KBM-7 (cell line): ENCODE results near the gene GPX2.

Source experiments
- DNase-seq: peaks from one replicate; pipeline ENCODE4 v3.0.0-alpha.2; 2015
- in situ Hi-C: fragments of 300-500 bp; cut with MboI; formaldehyde crosslinking; loops from 2 replicates; pipeline ENCODE4 v1.14.3; 2020; ENCODE audit warnings: low sequenced_read_pairs, low pct_unique_long_range_greater_than_20kb, mixed read lengths

Gene GPX2

GRCh38 chr14:64965356-64966000 lies 22.9 kb upstream of the GPX2 start:
- in situ Hi-C loops: no loop called here
- no peak for DNase-seq

DNA sequence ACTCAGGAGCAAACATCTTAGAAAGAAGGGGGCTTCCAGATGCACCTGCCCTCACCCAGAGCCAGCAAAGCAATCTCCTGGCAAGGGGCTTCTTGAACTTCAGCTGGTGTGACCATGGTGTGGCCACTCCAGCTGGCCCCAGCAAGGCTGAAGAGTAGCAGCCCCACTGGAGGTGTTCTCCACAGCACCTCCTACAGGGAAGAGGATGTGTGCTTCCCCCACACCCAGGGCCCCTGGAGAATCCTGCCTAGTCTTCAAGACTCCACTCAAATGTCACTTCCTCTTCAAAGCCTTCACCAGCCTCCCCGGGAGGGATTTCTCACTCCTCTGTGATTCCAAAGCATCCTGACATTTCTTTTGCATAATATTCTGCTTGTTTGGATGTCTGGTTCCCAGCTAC lies 21.1 kb upstream of the GPX2 start:
- in situ Hi-C loops: no loop called here
- peak; percentile 40 for DNase-seq

GRCh38 chr14:64960762-64961276 lies 18.3 kb upstream of the GPX2 start:
- peak; percentile 28 for DNase-seq

DNA sequence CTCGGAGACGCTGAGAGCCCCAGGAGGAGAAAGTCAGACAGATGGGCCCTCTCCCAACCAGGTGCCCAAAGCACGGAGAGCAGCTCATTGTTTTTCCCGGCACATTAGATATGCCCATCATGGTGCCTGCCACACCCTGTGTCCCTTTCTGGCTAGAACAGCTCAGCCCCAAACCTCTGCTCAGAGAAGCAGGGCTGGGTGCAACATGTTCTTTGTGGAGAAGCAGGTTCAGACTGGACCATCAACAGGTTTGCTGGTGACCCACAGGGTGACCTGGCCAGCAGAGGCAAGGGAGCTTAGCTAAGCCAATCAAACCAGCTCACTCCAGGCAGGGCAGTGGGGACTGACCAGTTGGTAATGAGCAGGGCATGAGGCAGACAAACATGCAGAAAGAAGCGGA lies 16.2 kb upstream of the GPX2 start:
- DNase-seq: no peak
- in situ Hi-C loops: no loop called here

More at GRCh38 chr14:64960762-64961276, 18.3 kb upstream of the GPX2 start:
- in situ Hi-C loops: no loop called here

GRCh38 chr14:64958201-64958600 lies 15.7 kb upstream of the GPX2 start:
- DNase-seq: no peak
- in situ Hi-C loops: no loop called here

- in situ Hi-C loops: no loop called here
- DNase-seq: no peak
These were observed 14.3 kb upstream of the GPX2 start for GRCh38 chr14:64956697-64957406.

- no peak for DNase-seq
- in situ Hi-C loops: no loop called here
These were observed 12.8 kb upstream of the GPX2 start for GRCh38 chr14:64955297-64955696.

DNA sequence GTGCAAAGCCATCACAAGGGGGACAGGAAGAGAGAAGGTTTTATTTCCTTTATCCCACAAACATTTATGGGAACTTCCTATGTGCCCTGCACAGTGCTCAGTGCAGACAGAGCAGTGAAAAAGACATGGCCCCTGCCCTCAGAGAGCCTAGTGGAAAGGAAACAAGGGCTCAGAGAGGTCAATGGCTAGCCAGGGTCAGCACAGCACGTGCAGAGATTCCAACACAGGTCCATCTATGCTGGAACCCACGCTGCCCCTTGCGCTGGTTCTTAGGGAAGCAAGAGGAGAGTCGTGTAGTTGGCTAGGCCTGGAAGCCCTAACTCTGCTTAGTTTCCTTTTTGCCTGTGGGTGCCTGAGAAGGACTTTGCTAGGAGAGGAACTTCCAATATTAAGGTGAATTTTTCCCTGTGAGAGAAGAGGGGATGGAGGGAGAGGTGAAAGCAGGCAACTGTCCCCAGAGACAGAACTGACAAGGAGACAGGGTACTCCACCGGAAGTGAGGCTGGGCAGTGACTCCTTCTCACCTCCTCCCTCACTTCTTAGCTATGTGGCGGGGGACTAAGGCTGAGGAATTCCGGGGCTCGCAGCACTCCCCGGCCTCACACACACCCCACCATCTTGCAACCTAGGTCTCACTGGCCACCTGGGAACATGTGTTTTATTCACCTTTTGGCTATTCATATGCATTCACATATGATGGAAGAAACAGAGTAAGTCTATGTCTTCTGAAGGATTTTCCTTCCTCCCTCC lies 12.1 kb upstream of the GPX2 start:
- in situ Hi-C loops: no loop called here
- no peak for DNase-seq

DNA sequence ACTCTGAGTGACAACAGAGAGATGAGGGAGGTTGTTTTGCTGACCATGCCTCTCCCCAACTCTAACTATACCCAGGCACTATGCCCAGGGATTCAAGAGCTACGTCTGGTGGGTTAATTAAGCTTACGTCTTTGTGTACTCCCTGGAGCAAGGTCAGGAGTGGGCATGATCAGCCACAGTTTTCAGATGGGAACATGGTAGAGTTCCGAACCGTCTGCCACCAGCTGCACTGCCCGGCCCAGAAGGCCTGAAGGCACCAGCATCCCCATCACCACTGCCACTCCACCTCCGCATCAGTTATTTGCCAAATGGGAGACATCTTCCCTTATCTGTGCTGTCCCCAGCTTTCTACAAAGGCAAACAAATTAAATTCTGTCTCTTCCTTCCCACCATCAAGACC lies 11.1 kb upstream of the GPX2 start:
- in situ Hi-C loops: no loop called here
- DNase-seq: no peak

GRCh38 chr14:64953310-64953654 lies 10.7 kb upstream of the GPX2 start:
- in situ Hi-C loops: no loop called here

DNA sequence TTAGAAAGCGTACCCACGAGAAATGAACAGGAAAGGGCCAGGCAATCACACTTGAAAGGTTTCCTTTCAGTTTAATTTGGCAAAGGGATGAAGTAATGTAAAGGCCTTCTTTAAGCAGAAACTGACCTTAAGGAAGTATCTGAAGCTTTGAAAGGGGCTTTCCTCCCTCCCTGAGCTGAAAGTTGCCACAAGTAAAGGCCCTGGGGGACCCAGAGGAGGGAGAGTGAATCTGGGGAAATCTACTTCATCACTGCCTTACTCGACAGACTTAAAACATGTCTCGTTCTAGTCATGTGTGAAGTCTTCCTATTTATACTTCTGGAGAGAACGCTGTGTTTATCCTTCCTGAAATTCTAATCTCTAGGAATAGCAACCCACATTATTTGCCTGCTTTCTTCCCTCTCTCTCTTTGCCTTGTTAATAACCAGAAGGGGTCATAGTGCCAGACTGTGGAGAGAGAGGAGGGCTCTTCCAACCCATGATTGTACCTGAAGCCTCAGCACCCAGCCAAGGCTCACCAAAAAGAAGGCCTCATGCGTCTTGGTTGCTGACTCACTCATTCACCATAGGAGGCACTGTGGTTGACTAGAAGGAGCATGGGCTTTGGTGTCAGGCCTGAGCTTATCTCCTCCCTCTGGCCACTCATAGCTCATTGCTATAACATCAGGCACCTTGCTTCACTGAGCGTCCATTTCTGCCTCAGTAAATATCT lies 10.2 kb upstream of the GPX2 start:
- in situ Hi-C loops: no loop called here
- no peak for DNase-seq

More at GRCh38 chr14:64953310-64953654, 10.7 kb upstream of the GPX2 start:
- DNase-seq: no peak

- in situ Hi-C loops: no loop called here
- DNase-seq: no peak
These were observed 9.2 kb upstream of the GPX2 start for GRCh38 chr14:64951724-64952123.

GRCh38 chr14:64951291-64951690 lies 8.7 kb upstream of the GPX2 start:
- no peak for DNase-seq
- in situ Hi-C loops: no loop called here

DNA sequence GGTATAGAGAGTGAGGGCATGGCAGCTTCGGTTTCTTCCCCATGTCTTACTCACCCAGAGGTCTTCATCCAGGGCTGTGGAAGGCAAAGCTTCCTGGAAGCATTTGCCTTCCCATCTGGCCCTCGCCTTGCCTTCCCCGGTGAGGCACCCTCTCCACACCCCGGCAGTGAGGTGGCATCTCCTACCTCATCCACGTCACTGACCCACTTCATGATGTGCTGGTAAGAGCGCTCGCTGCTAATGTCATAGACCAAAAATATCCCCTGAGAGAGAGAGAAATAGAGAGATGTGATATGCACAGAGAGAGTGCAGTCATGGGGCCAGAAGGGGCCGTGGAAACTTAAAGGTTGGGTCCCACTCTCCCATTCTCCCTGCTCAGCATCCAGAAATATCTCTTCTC lies 8.3 kb upstream of the GPX2 start:
- in situ Hi-C loops: no loop called here
- no peak for DNase-seq

DNA sequence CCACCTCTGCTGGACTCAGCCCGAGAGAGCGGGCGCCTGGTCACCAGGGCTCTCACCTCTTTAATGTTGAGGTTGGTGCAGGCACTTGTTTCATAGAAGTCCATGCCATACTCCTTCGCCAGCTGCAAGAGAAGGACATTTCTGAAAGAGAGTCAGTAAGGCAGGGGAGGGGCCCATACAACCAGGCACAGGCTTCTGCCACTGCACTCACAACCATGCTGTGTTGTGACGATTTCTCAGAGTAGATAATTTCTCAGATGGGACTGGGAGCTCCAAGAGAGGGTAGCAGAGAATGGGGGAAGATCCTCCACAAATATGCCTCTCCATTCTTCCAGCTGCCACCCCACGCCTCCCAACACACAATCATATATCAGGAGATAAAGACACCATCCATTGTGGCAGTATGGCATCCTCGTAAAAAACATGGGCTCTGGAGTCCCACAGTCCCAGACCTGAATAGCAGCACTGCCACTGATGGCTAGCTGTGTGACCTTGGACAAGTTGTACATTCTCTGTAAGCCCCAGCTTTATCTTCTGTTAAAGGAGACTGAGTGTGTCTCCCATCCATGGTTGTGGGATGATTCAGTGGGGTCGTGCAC lies 6.2 kb upstream of the GPX2 start:
- in situ Hi-C loops: no loop called here
- DNase-seq: no peak

GRCh38 chr14:64947710-64948611 lies 5.4 kb upstream of the GPX2 start:
- in situ Hi-C loops: no loop called here
- no peak for DNase-seq

DNA sequence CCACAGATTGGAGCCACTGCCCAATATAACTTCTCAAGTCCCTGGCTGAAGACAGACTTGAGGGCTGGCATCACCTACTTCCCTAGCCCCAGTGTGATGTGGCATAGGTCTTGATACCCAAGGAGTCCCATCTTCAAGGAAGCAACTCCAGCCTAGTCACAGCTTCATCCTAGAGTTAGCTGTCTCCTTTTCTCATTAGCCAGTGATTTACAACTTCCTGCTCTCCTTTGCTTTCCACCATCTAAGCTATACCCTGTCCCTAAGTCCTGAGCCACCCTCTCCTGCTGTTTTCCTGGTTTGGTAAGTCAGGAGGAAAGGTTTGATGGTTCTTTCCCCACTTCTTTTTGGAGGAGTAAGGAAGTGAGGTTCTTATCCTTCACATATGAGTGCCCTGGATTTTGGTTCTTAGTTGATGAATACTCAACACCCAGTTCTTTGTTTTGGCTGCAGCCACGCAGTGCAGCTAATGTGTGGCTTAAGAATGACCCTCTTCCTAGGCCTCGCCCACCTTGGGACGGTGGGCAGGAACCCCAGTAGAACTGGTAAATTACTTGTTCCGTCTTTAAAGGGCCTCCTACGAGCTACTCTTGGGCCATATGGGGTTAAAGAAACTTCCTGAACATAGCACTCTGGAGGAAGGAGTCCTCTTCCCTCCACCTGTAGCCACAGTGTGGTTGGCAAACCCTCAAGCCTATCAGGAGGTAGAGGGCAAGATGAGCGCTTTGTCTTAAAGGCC lies 3.9 kb upstream of the GPX2 start:
- in situ Hi-C loops: no loop called here

More for the DNA sequence above, 3.9 kb upstream of the GPX2 start:
- no peak for DNase-seq
